Testis (tissue), 2 donors: Measurements from ENCODE around the gene ACSS2.

ENCODE experiments used
- POLR2A ChIP-seq: fragments of 450-650 bp; IDR thresholded peaks from one replicate; pipeline ENCODE4 v1.6.1; 2017; ENCODE audit warnings: antibody characterized with exemption, mild to moderate bottlenecking, moderate library complexity
- TF ChIP-seq, protein P1 (sequence below), 3 experiments: fragments of 450-650 bp in 2 of 3; fragments of 200-600 bp in 1 of 3; sonication (generic) in 1 of 3; IDR thresholded peaks; one replicate each; pipeline ENCODE4 v1.5.1; 2016 to 2019; ENCODE audit warnings: antibody characterized with exemption in 3 of 3, mild to moderate bottlenecking in 2 of 3, moderate library complexity in 1 of 3

DNA sequence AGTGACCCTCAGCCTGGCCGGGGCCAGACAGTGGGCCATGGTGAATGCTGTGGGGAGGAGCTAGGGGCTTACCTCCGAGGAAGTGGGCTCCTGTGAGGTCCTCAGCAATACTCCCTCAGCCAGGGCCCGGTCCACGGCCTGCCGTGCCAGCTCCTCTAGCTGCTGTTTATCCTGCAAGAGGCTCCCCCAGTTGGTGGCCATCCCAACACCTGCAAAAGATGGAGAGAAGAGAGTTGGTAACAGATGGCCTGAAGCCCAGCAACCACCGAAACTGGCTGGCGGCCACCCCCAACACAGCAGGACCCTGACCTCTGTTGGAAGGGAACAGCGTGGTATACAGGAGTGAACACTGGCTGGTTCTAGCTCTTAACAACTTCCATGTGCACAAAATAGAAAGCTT is 75.2 kb downstream of the ACSS2 start:
- TF ChIP-seq POLR2A: no peak
- TF ChIP-seq, protein P1, sequence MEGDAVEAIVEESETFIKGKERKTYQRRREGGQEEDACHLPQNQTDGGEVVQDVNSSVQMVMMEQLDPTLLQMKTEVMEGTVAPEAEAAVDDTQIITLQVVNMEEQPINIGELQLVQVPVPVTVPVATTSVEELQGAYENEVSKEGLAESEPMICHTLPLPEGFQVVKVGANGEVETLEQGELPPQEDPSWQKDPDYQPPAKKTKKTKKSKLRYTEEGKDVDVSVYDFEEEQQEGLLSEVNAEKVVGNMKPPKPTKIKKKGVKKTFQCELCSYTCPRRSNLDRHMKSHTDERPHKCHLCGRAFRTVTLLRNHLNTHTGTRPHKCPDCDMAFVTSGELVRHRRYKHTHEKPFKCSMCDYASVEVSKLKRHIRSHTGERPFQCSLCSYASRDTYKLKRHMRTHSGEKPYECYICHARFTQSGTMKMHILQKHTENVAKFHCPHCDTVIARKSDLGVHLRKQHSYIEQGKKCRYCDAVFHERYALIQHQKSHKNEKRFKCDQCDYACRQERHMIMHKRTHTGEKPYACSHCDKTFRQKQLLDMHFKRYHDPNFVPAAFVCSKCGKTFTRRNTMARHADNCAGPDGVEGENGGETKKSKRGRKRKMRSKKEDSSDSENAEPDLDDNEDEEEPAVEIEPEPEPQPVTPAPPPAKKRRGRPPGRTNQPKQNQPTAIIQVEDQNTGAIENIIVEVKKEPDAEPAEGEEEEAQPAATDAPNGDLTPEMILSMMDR (IDR thresholded peaks at IDR 0.05): no peak
